ENCODE results near the gene BTG4. TPM values are rescaled to one million over a fixed set of nuclear protein-coding genes. Genes with fewer than 3 reads are reported as not detected.
A peak's percentile ranks its signal among the peaks of the same experiment; 100 is the strongest.

Gene BTG4
- total RNA-seq (2014; rRNA removed; shearing (Covaris generic)) (not detected in 2 replicates), polyA plus RNA-seq (2016; fragmentation: Nextera tagmentation; extraction: Ambion mirVana) (0.33 TPM in 1 of 2 replicates, not detected in the other)

- no peaks in the 10 kb centered on the region for H3K36me3 ChIP-seq (ENCODE audit: low read depth)
- H3K4me3 ChIP-seq: peak within 1 kb of the TSS; percentile 64
- WGBS, 2 experiments (ENCODE audit: low coverage in 1 of 2, low lambda C conversion rate in 2 of 2, missing lambda C conversion rate in 2 of 2): 2 to 3% methylated on average over 46 to 56 of the region's 90 CpGs
- H3K27me3 ChIP-seq (replicated peaks; ENCODE audit: insufficient read depth): no peaks in the 10 kb centered on the region
- H3K9me2 ChIP-seq (ENCODE audit: insufficient read depth): no peaks in the 10 kb centered on the region
- no peak within 1 kb of the TSS for H3K27ac ChIP-seq
- peak within 1 kb of the TSS; percentile 77 for H3K9ac ChIP-seq
- TF ChIP-seq EZH2 (IDR thresholded peaks at IDR 0.05; ENCODE audit: insufficient read depth, poor library complexity, severe bottlenecking) (no peak), EZH2phosphoT487 (IDR thresholded peaks at IDR 0.05; ENCODE audit: insufficient read depth, low read depth) (no peak)
- no peaks in the 10 kb centered on the region for H3K79me2 ChIP-seq (ENCODE audit: insufficient read depth)
- no peaks in the 10 kb centered on the region for H3K9me3 ChIP-seq (ENCODE audit: low read depth)
- in situ Hi-C loops (cut with MboI): no loop called here
- peak; percentile 78 for DNase-seq
- no peaks in the 10 kb centered on the region for H4K20me1 ChIP-seq (ENCODE audit: insufficient read depth)
- H3K4me2 ChIP-seq (ENCODE audit: unreplicated experiment): peak within 1 kb of the TSS; percentile 67
- H2AFZ ChIP-seq: peak within 1 kb of the TSS; percentile 85
- H3K4me1 ChIP-seq (ENCODE audit: insufficient read depth): peaks cover 6% of the 10 kb centered on the region; the same call in 1 of the 2 replicates
- 0 out of 2 replicates have a peak, but pooled peaks cover 4% of the 10 kb centered on the region for H3F3A ChIP-seq (ENCODE audit: insufficient read depth)
These were observed at the start of gene BTG4 for GRCh38 chr11:111512296-111513239. BTG4 (minus strand) TSS chr11:111512386; CDS start chr11:111498776, 13,610 bp downstream.

DNA sequence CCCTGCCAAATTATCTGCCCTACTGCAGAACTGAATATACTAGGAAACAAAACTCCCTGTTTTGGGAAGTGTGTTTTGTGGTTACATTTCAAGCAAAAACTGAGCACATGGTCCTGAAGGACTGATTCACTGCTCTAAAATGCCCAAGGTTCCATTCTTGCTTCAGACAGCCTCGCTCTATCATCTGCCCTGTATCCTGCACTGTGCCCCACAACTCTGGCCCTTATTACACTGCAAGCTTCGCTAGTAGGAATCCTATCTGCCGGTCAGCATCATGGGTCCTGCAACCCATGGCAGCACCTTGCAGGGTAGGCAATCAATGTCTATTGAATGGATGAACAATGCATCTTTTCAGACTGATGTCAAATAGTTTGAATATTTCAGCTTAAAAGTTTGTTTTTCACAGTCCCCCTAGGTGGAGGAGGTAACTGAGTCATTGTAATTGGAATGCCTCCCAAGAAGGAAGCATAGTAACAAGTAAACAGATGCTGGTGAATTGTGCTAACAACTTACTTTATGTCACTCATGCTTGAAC is 49.7 kb upstream of the BTG4 start:
- WGBS, 2 experiments (ENCODE audit: low coverage in 1 of 2, low lambda C conversion rate in 2 of 2, missing lambda C conversion rate in 2 of 2): 24% methylated on average over 3 of the region's 3 CpGs
- Histone ChIP-seq H3K4me3 (no peak overlapping the region; the same call in 1 of the 2 replicates), H2AFZ (no peak overlapping the region), H3K9me3 (ENCODE audit: low read depth) (no peaks in the 10 kb centered on the region), H4K20me1 (ENCODE audit: insufficient read depth) (no peaks in the 10 kb centered on the region), H3K4me1 (ENCODE audit: insufficient read depth) (peaks cover 61% of the 10 kb centered on the region), H3F3A (ENCODE audit: insufficient read depth) (peaks cover 57% of the 10 kb centered on the region), H3K36me3 (ENCODE audit: low read depth) (peaks cover 17% of the 10 kb centered on the region; the same call in 1 of the 2 replicates), H3K27me3 (replicated peaks; ENCODE audit: insufficient read depth) (no peaks in the 10 kb centered on the region), H3K9me2 (ENCODE audit: insufficient read depth) (no peaks in the 10 kb centered on the region), H3K79me2 (ENCODE audit: insufficient read depth) (no peaks in the 10 kb centered on the region), H3K4me2 (ENCODE audit: unreplicated experiment) (peak overlapping the region; percentile 75), H3K9ac (peak overlapping the region; percentile 71), H3K27ac (peak overlapping the region; percentile 96)
- peak; percentile 90 for DNase-seq
- TF ChIP-seq EZH2 (IDR thresholded peaks at IDR 0.05; ENCODE audit: insufficient read depth, poor library complexity, severe bottlenecking): no peak
- no peak for TF ChIP-seq EZH2phosphoT487 (IDR thresholded peaks at IDR 0.05; ENCODE audit: insufficient read depth, low read depth)
- in situ Hi-C loops (cut with MboI): no loop called here

- no peak overlapping the region; the same call in 1 of the 2 replicates for H3K4me3 ChIP-seq
- no peak overlapping the region for H2AFZ ChIP-seq
- peaks cover 62% of the 10 kb centered on the region for H3F3A ChIP-seq (ENCODE audit: insufficient read depth)
- TF ChIP-seq EZH2phosphoT487 (IDR thresholded peaks at IDR 0.05; ENCODE audit: insufficient read depth, low read depth) (no peak), EZH2 (IDR thresholded peaks at IDR 0.05; ENCODE audit: insufficient read depth, poor library complexity, severe bottlenecking) (no peak)
- WGBS, 2 experiments (ENCODE audit: low coverage in 1 of 2, low lambda C conversion rate in 2 of 2, missing lambda C conversion rate in 2 of 2): 86 to 90% methylated on average over 3 of the region's 3 CpGs
- in situ Hi-C loops (cut with MboI): no loop called here
- H3K9ac ChIP-seq: peak overlapping the region; percentile 71
- peak overlapping the region; percentile 75 for H3K4me2 ChIP-seq (ENCODE audit: unreplicated experiment)
- H4K20me1 ChIP-seq (ENCODE audit: insufficient read depth): no peaks in the 10 kb centered on the region
- H3K4me1 ChIP-seq (ENCODE audit: insufficient read depth): peaks cover 67% of the 10 kb centered on the region
- peaks cover 20% of the 10 kb centered on the region for H3K36me3 ChIP-seq (ENCODE audit: low read depth)
- no peaks in the 10 kb centered on the region for H3K9me2 ChIP-seq (ENCODE audit: insufficient read depth)
- no peaks in the 10 kb centered on the region for H3K79me2 ChIP-seq (ENCODE audit: insufficient read depth)
- no peaks in the 10 kb centered on the region for H3K27me3 ChIP-seq (replicated peaks; ENCODE audit: insufficient read depth)
- H3K27ac ChIP-seq: peak overlapping the region; percentile 96
- no peaks in the 10 kb centered on the region for H3K9me3 ChIP-seq (ENCODE audit: low read depth)
- DNase-seq: no peak
These were observed 49.1 kb upstream of the BTG4 start for GRCh38 chr11:111561306-111561705.

- no peaks in the 10 kb centered on the region for H4K20me1 ChIP-seq (ENCODE audit: insufficient read depth)
- H3F3A ChIP-seq (ENCODE audit: insufficient read depth): peaks cover 67% of the 10 kb centered on the region
- peaks cover 25% of the 10 kb centered on the region for H3K36me3 ChIP-seq (ENCODE audit: low read depth)
- peaks cover 72% of the 10 kb centered on the region for H3K4me1 ChIP-seq (ENCODE audit: insufficient read depth)
- no peaks in the 10 kb centered on the region for H3K9me2 ChIP-seq (ENCODE audit: insufficient read depth)
- no peaks in the 10 kb centered on the region for H3K79me2 ChIP-seq (ENCODE audit: insufficient read depth)
- H3K27me3 ChIP-seq (replicated peaks; ENCODE audit: insufficient read depth): no peaks in the 10 kb centered on the region
- peak overlapping the region; percentile 75 for H3K4me2 ChIP-seq (ENCODE audit: unreplicated experiment)
- H2AFZ ChIP-seq: no peak overlapping the region
- in situ Hi-C loops (cut with MboI): no loop called here
- H3K4me3 ChIP-seq: no peak overlapping the region
- H3K9ac ChIP-seq: peak overlapping the region; percentile 71
- 99 to 100% methylated on average over 3 of the region's 3 CpGs for WGBS, 2 experiments (ENCODE audit: low coverage in 1 of 2, low lambda C conversion rate in 2 of 2, missing lambda C conversion rate in 2 of 2)
- TF ChIP-seq EZH2 (IDR thresholded peaks at IDR 0.05; ENCODE audit: insufficient read depth, poor library complexity, severe bottlenecking) (no peak), EZH2phosphoT487 (IDR thresholded peaks at IDR 0.05; ENCODE audit: insufficient read depth, low read depth) (no peak)
- DNase-seq: no peak
- peak overlapping the region; percentile 96 for H3K27ac ChIP-seq
- no peaks in the 10 kb centered on the region for H3K9me3 ChIP-seq (ENCODE audit: low read depth)
These were observed 48.6 kb upstream of the BTG4 start for GRCh38 chr11:111560800-111561199.

Data from GM23248 (cell line).